Fibroblast of lung (primary cell): ENCODE measurements around the gene FGFR3. TPM values are rescaled to one million over a fixed set of nuclear protein-coding genes. Genes with fewer than 3 reads are reported as not detected.
"Not testable (repeated sequence)": the region's sequence is repeated elsewhere in the genome, so short reads cannot be mapped to it uniquely, and the experiment has no call there.

Experiments
- DNase-seq, 2 donors: peaks; one replicate each; pipeline versions ENCODE4 v3.0.0 to v3.0.0-alpha.2; 2010; ENCODE audit warnings: low read depth in 2 of 2
- H2AFZ ChIP-seq: 2 replicates; pipeline ENCODE4 v1.5.1; 2012; ENCODE audit warnings: low read length, control low read depth, inconsistent platforms
- H3K27ac ChIP-seq: 2 replicates; pipeline ENCODE4 v1.5.1; 2011; ENCODE audit warnings: low read length, control low read depth; ENCODE audit not compliant: insufficient read depth
- H3K27me3 ChIP-seq: 2 replicates; pipeline ENCODE4 v1.5.1; 2011; ENCODE audit warnings: mild to moderate bottlenecking, low read length; ENCODE audit not compliant: control insufficient read depth, insufficient read depth
- H3K36me3 ChIP-seq: 2 replicates; pipeline ENCODE4 v1.5.1; 2011; ENCODE audit warnings: low read length; ENCODE audit not compliant: control insufficient read depth, insufficient read depth
- H3K4me1 ChIP-seq: 2 replicates; pipeline ENCODE4 v1.5.1; 2011; ENCODE audit warnings: low read length; ENCODE audit not compliant: control insufficient read depth, insufficient read depth; ENCODE audit errors: extremely low read depth
- H3K4me2 ChIP-seq: 2 replicates; pipeline ENCODE4 v1.5.1; 2011; ENCODE audit warnings: low read length, control low read depth; ENCODE audit not compliant: insufficient read depth; ENCODE audit errors: extremely low read depth
- H3K4me3 ChIP-seq, 4 experiments: fragments of 200-600 bp in 1 of 4; sonication (generic) in 1 of 4; replicated peaks in 1 of 4; 2 replicates each; pipeline ENCODE4 v1.5.1; 2011 to 2016; ENCODE audit warnings: low read length in 4 of 4, low read depth in 3 of 4, mild to moderate bottlenecking in 3 of 4, control low read depth in 2 of 4, inconsistent platforms in 1 of 4, mixed read lengths in 1 of 4; ENCODE audit not compliant: insufficient read depth in 1 of 4; ENCODE audit errors: control extremely low read depth in 1 of 4
- H3K79me2 ChIP-seq: 2 replicates; pipeline ENCODE4 v1.5.1; 2012; ENCODE audit warnings: mild to moderate bottlenecking, low read length, inconsistent platforms; ENCODE audit not compliant: control insufficient read depth, insufficient read depth
- H3K9ac ChIP-seq: 2 replicates; pipeline ENCODE4 v1.5.1; 2011; ENCODE audit warnings: mild to moderate bottlenecking, low read length, control low read depth; ENCODE audit not compliant: insufficient read depth
- H3K9me3 ChIP-seq: 2 replicates; pipeline ENCODE4 v1.5.1; 2012; ENCODE audit warnings: low read depth, low read length; ENCODE audit not compliant: control insufficient read depth, insufficient read depth
- H4K20me1 ChIP-seq: 2 replicates; pipeline ENCODE4 v1.5.1; 2011; ENCODE audit warnings: low read length; ENCODE audit not compliant: control insufficient read depth, insufficient read depth; ENCODE audit errors: extremely low read depth
- EZH2 ChIP-seq: IDR thresholded peaks from 2 replicates; pipeline ENCODE4 v1.5.1; 2012; ENCODE audit warnings: low read length, control low read depth, mild to moderate bottlenecking; ENCODE audit errors: missing control alignments
- polyA plus RNA-seq, 2 donors: library from polyadenylated mRNA; depleted of rRNA in 1 of 2; stranded (reverse) in 1 of 2; unstranded in 1 of 2; fragments of >200 nt; gene quantifications; 2 replicates each; pipeline ENCODE4 v1.2.1, GENCODE V29; 2011 to 2012; ENCODE audit warnings: missing spikeins in 1 of 2
- total RNA-seq: library from RNA; depleted of rRNA; stranded (reverse); fragments of >200 nt; gene quantifications from 2 replicates; pipeline ENCODE4 v1.2.1, GENCODE V29; 2014
- TF ChIP-seq, protein P1 (sequence below), 2 donors: IDR thresholded peaks in 1 of 2; conservative IDR thresholded peaks in 1 of 2; 1 replicate in 1 of 2; 2 replicates in 1 of 2; pipeline ENCODE4 v1.5.1; 2011 to 2012; ENCODE audit warnings: low read length in 2 of 2, control low read depth in 1 of 2, inconsistent platforms in 1 of 2, low read depth in 1 of 2, mild to moderate bottlenecking in 1 of 2

The FGFR3 gene
- total and polyA plus RNA-seq, 2 donors (not counting 1 experiment from before 2014, with no cell fraction given), result 0.11 to 0.33 TPM

DNA sequence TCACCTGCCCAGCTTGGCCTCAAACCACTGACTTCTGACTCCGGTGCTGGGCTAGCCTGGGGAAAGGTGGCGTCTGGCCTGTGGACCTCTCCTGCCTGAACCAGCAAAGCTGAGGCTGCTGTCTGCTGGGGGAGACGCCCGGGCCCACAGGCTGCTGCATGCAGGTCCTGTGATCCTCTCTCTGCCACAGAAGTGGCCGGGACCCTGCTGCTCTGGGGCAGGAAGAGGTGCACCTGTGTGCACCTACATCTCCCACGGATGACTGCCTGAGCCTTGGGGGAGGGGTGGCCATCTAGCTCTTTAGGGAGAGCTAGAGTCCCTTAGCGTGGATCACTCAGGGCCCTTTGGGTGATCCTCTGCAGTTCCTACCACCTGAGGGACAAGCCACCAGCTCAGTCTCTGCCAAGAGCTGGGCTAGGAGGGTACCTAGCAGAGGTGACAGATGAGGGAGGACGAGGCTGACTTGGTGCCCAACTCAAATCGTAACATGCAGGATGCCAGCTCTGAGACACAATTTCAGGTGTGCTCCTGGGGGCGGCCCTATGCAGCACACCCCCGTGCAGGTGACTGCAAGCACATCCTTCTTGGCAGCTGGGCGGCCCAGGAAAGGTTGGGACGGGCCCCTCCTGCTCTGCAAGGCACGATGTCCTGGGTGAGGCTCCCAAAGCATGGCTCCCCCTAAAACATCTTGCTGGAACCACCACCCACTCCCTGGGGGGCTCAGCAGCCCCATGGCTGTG is 40.4 kb downstream of the FGFR3 start:
- Histone ChIP-seq H2AFZ (no peak overlapping the region), H3K9ac (no peak overlapping the region), H3K9me3 (no peaks in the 10 kb centered on the region), H3K36me3 (peaks cover 21% of the 10 kb centered on the region), H3K27me3 (no peaks in the 10 kb centered on the region), H3K79me2 (no peaks in the 10 kb centered on the region), H3K4me1 (no peaks in the 10 kb centered on the region), H3K4me3 (no peak overlapping the region), H4K20me1 (no peaks in the 10 kb centered on the region), H3K27ac (no peak overlapping the region), H3K4me2 (no peak overlapping the region)
- TF ChIP-seq EZH2, result no peak
- TF ChIP-seq, protein P1, sequence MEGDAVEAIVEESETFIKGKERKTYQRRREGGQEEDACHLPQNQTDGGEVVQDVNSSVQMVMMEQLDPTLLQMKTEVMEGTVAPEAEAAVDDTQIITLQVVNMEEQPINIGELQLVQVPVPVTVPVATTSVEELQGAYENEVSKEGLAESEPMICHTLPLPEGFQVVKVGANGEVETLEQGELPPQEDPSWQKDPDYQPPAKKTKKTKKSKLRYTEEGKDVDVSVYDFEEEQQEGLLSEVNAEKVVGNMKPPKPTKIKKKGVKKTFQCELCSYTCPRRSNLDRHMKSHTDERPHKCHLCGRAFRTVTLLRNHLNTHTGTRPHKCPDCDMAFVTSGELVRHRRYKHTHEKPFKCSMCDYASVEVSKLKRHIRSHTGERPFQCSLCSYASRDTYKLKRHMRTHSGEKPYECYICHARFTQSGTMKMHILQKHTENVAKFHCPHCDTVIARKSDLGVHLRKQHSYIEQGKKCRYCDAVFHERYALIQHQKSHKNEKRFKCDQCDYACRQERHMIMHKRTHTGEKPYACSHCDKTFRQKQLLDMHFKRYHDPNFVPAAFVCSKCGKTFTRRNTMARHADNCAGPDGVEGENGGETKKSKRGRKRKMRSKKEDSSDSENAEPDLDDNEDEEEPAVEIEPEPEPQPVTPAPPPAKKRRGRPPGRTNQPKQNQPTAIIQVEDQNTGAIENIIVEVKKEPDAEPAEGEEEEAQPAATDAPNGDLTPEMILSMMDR (conservative IDR thresholded peaks at IDR 0.05 in 1 of 2, IDR thresholded peaks at IDR 0.05 in 1 of 2; ENCODE audit: low read depth in 1 of 2, low read length in 2 of 2), result no peak
- DNase-seq, result no peak

DNA sequence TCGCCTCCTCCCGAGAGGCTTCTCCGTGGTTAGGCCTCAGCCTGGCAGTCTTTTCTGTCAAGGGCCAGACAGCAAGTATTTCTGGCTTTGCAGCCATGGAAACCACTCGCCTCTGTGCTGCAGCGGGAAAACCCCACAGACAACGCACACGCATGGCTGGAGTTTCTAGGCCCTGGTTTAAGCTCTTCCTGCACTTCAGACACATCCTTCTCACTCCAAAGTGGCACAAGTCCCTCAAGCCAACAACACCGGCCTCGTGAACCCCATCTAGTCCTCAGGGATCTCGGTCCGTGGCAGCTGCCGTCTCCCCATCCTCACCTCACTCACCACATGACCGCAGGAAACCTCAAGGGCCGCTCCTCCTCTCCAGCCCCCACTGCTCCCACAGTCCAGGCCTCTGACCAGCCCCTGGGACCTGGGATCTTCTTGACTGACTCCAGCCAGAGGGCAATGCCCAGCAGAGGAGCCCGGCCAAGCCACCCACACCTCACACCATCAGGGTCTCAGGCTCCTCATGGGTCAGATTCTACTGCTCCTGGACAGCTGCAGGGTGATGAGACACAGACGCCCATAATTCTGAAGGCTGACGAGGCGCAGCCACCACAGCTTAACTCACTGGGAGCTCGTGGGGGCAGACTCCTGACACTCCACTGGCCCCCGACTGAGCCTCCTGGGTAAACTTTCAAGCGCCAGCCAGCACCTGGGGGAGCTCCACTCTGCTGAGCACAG is 41.1 kb downstream of the FGFR3 start:
- Histone ChIP-seq H3K9ac (no peak overlapping the region), H4K20me1 (no peaks in the 10 kb centered on the region), H3K4me2 (no peak overlapping the region), H3K36me3 (peaks cover 22% of the 10 kb centered on the region), H3K79me2 (no peaks in the 10 kb centered on the region), H3K4me3 (no peak overlapping the region), H3K27ac (no peak overlapping the region), H3K27me3 (no peaks in the 10 kb centered on the region), H3K9me3 (no peaks in the 10 kb centered on the region), H3K4me1 (no peaks in the 10 kb centered on the region), H2AFZ (no peak overlapping the region)
- TF ChIP-seq, protein P1 (conservative IDR thresholded peaks at IDR 0.05 in 1 of 2, IDR thresholded peaks at IDR 0.05 in 1 of 2; ENCODE audit: low read depth in 1 of 2, low read length in 2 of 2), result no peak
- TF ChIP-seq EZH2, result no peak
- DNase-seq, result no peak

DNA sequence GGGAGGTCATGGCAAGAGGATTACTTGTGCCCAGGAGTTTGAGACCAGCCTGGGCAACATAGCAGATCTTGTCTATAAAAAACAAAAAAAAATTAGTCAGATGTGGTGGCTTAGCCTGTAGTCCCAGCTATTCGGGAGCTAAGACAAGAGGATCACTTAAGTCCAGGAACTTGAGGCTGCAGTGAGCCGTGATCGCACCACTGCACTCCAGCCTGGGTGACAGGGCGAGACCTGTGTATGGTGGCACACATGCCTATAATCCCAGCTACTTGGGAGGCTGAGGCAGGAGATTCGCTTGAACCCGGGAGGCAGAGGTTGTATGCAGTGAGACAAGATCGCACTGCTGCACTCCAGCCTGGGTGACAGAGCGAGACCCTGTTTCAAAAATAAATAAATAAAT is 42.7 kb downstream of the FGFR3 start:
- H3K4me2 ChIP-seq, H3K27ac ChIP-seq, DNase-seq, H3K9ac ChIP-seq, H3K79me2 ChIP-seq, H3K27me3 ChIP-seq, H4K20me1 ChIP-seq, H2AFZ ChIP-seq, H3K4me3 ChIP-seq, H3K9me3 ChIP-seq, H3K4me1 ChIP-seq: not testable (repeated sequence)
- peaks cover 26% of the 10 kb centered on the region for H3K36me3 ChIP-seq
